GM23248 (cell line): ENCODE measurements around the gene REC8.

Experiments
- EZH2 ChIP-seq: fragments of 200-600 bp; sonication (generic); IDR thresholded peaks from 2 replicates; pipeline ENCODE4 v1.6.1; 2018; ENCODE audit warnings: antibody characterized with exemption, mild to moderate bottlenecking; ENCODE audit not compliant: insufficient read depth, poor library complexity, severe bottlenecking
- EZH2phosphoT487 ChIP-seq: fragments of 200-600 bp; sonication (generic); IDR thresholded peaks from 2 replicates; pipeline ENCODE4 v1.6.1; 2018; ENCODE audit warnings: antibody characterized with exemption, moderate library complexity, mild to moderate bottlenecking, low read depth; ENCODE audit not compliant: insufficient read depth

DNA sequence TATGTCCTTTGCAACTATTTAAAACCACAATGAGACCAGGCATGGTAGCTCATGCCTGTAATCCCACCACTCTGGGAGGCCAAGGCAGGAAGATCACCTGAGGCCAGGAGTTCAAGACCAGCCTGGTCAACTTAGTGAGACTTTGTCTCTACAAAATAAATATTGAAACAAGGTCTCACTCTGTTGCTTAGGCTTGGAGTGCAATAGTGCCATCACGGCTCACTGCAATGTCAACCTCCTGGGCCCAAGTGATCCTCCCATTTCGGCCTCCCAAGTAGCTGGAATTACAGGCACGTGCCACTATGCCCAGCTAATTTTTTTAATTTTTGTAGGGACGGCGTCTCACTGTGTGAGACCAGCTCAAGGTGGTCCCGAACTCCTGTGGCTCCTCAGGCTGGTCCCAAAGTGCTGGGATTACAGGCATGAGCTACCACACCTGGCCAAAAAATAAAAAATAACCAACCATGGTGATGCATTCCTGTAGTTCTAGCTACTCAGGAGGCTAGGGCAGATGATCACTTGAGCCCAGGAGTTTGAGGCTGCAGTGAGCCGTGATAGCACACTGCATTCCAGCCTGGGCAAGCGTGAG is 42.4 kb upstream of the REC8 start:
- TF ChIP-seq EZH2 (no peak), EZH2phosphoT487 (no peak)
